HG02840 (cell line): ENCODE measurements around the gene AP1G1.
A peak's percentile ranks its signal among the peaks of the same experiment; 100 is the strongest.

ENCODE experiments used
- ATAC-seq: cut with Tn5 transposase; IDR thresholded peaks from one replicate; pipeline ENCODE4 v1.9.1; 2021; ENCODE audit warnings: mild to moderate bottlenecking, moderate library complexity, moderate number of reproducible peaks; ENCODE audit not compliant: unreplicated experiment, low FRiP score

The AP1G1 gene

GRCh38 chr16:71762186-71762585, 46.4 kb downstream of the AP1G1 start:
- no peak for ATAC-seq

- ATAC-seq = no peak
Measured at GRCh38 chr16:71761097-71761496, 47.5 kb downstream of the AP1G1 start.

GRCh38 chr16:71758293-71758760, 50.3 kb downstream of the AP1G1 start:
- no peak for ATAC-seq

GRCh38 chr16:71754652-71755051, 54.0 kb downstream of the AP1G1 start:
- ATAC-seq = no peak

- ATAC-seq = no peak
Measured at GRCh38 chr16:71754108-71754507, 54.5 kb downstream of the AP1G1 start.

- no peak for ATAC-seq
Measured at GRCh38 chr16:71748226-71748625, 60.4 kb downstream of the AP1G1 start.

GRCh38 chr16:71746442-71747046, 62.1 kb downstream of the AP1G1 start:
- ATAC-seq = no peak

- no peak for ATAC-seq
Measured at GRCh38 chr16:71738855-71739254, 69.8 kb downstream of the AP1G1 start.

GRCh38 chr16:71737501-71737900, 71.1 kb downstream of the AP1G1 start:
- no peak for ATAC-seq

GRCh38 chr16:71734511-71734910, 74.1 kb downstream of the AP1G1 start:
- ATAC-seq = no peak

- no peak for ATAC-seq
Measured at GRCh38 chr16:71732587-71732986, 76.0 kb downstream of the AP1G1 start.

- ATAC-seq = no peak
Measured at GRCh38 chr16:71727551-71728324, 80.9 kb downstream of the AP1G1 start.

GRCh38 chr16:71726476-71727315, 81.9 kb downstream of the AP1G1 start:
- no peak for ATAC-seq

GRCh38 chr16:71724320-71724751, 84.3 kb downstream of the AP1G1 start, which contains the start of gene PHLPP2:
TSS of gene PHLPP2 (minus strand) at chr16:71724701. CDS start at chr16:71714795, 9,906 bp downstream.
- ATAC-seq = no peak

- peak; percentile 73 for ATAC-seq
Measured at GRCh38 chr16:71723537-71724319, 84.9 kb downstream of the AP1G1 start.

GRCh38 chr16:71722801-71723536, 85.7 kb downstream of the AP1G1 start:
- peak; percentile 35 for ATAC-seq

- ATAC-seq = no peak
Measured at GRCh38 chr16:71721066-71721740, 87.4 kb downstream of the AP1G1 start.

GRCh38 chr16:71712501-71712900, 96.1 kb downstream of the AP1G1 start:
- no peak for ATAC-seq

- ATAC-seq = no peak
Measured at GRCh38 chr16:71711789-71712188, 96.8 kb downstream of the AP1G1 start.
